HCT116 (cell line): ENCODE measurements around the gene PAX6. TPM values are rescaled to one million over a fixed set of nuclear protein-coding genes. Genes with fewer than 3 reads are reported as not detected.
"Not testable (repeated sequence)": the region's sequence is repeated elsewhere in the genome, so short reads cannot be mapped to it uniquely, and the experiment has no call there.

Source experiments
- ATAC-seq: fragments of 200-7000 bp; cut with Tn5 transposase; 2 replicates; pipeline ENCODE4 v1.9.1; 2020; ENCODE audit warnings: mild to moderate bottlenecking, moderate library complexity
- BruUV-seq: library from RNA; stranded (reverse); fragments of 400-500 nt; replicated peaks from 2 replicates; lab custom pipeline; 2021; lab: Mats Ljungman, UMichigan
- CTCF ChIA-PET: fragments of 300-600 bp; sonication (Branson Sonifier 250); formaldehyde crosslinking; loops from one replicate; lab custom pipeline; 2021; ENCODE audit warnings: antibody characterized with exemption; lab: Charles Lee
- POLR2A ChIA-PET: fragments of 300-600, 350-600 bp; sonication (Branson Sonifier 250); formaldehyde crosslinking; loops from one replicate; lab custom pipeline; 2021; ENCODE audit warnings: antibody characterized with exemption; lab: Charles Lee
- RAD21 ChIA-PET, 2 experiments: fragments of 300-600 bp; sonication (Branson Sonifier 250); formaldehyde crosslinking; loops; one replicate each; lab custom pipeline; 2023; ENCODE audit warnings: low total read pairs in 2 of 2; ENCODE audit not compliant: uncharacterized antibody in 2 of 2, unreplicated experiment in 2 of 2, low non-redundant PET in 1 of 2; lab: Charles Lee
- DNase-seq: peaks from one replicate; pipeline ENCODE4 v3.0.0-alpha.2; 2010; ENCODE audit warnings: low read depth, low spot score
- H2AFZ ChIP-seq: fragments of 200-600 bp; shearing (Covaris generic), sonication (generic); 2 replicates; pipeline ENCODE4 v1.6.1; 2017; ENCODE audit warnings: low read depth, mixed run types, mixed read lengths, antibody characterized with exemption, low read length; ENCODE audit not compliant: poor library complexity, severe bottlenecking
- H3K27ac ChIP-seq: 2 replicates; pipeline ENCODE4 v1.5.1; 2012; ENCODE audit warnings: low read depth, low read length
- H3K27me3 ChIP-seq: fragments of 200-600 bp; sonication (generic); 2 replicates; pipeline ENCODE4 v1.6.1; 2016; ENCODE audit warnings: mixed run types, low read length, mixed read lengths; ENCODE audit not compliant: insufficient read depth
- H3K36me3 ChIP-seq, 2 experiments: fragments of 200-500 bp in 1 of 2; fragments of 200-600 bp in 1 of 2; sonication (Bioruptor generic) in 1 of 2; sonication (generic) in 1 of 2; 2 replicates each; pipeline versions ENCODE4 v1.5.1 to v1.6.1; 2014 to 2016; ENCODE audit warnings: low read length in 2 of 2, inconsistent platforms in 1 of 2, mixed read lengths in 1 of 2, mixed run types in 1 of 2; ENCODE audit not compliant: insufficient read depth in 2 of 2, control insufficient read depth in 1 of 2
- H3K4me1 ChIP-seq, 2 experiments: fragments of 200-600 bp in 1 of 2; sonication (generic) in 1 of 2; 2 replicates each; pipeline versions ENCODE4 v1.5.1 to v1.6.1; 2012 to 2017; ENCODE audit warnings: low read length in 2 of 2, inconsistent platforms in 1 of 2, mild to moderate bottlenecking in 1 of 2, mixed read lengths in 1 of 2, mixed run types in 1 of 2, moderate library complexity in 1 of 2; ENCODE audit not compliant: insufficient read depth in 2 of 2, control insufficient read depth in 1 of 2
- H3K4me2 ChIP-seq: fragments of 200-600 bp; sonication (generic); 2 replicates; pipeline ENCODE4 v1.6.1; 2017; ENCODE audit warnings: mixed run types, low read length, mixed read lengths
- H3K4me3 ChIP-seq, 2 experiments: fragments of 200-600 bp in 1 of 2; sonication (generic) in 1 of 2; replicated peaks in 1 of 2; 2 replicates each; pipeline ENCODE4 v1.5.1; 2011 to 2016; ENCODE audit warnings: low read length in 2 of 2, control low read depth in 1 of 2, low read depth in 1 of 2, mild to moderate bottlenecking in 1 of 2, mixed read lengths in 1 of 2, mixed run types in 1 of 2
- H3K79me2 ChIP-seq: fragments of 200-600 bp; sonication (generic); 2 replicates; pipeline ENCODE4 v1.6.1; 2017; ENCODE audit warnings: mild to moderate bottlenecking, mixed run types, low read length, moderate library complexity, mixed read lengths; ENCODE audit not compliant: insufficient read depth
- H3K9ac ChIP-seq: fragments of 200-600 bp; sonication (generic); 2 replicates; pipeline ENCODE4 v1.6.1; 2016; ENCODE audit warnings: low read length, mixed read lengths
- H3K9me2 ChIP-seq: fragments of 200-600 bp; sonication (generic), shearing (Covaris generic); 2 replicates; pipeline ENCODE4 v1.6.1; 2017; ENCODE audit warnings: mixed run types, mild to moderate bottlenecking, moderate library complexity; ENCODE audit not compliant: insufficient read depth
- H3K9me3 ChIP-seq, 2 experiments: fragments of 200-500 bp in 1 of 2; fragments of 200-600 bp in 1 of 2; sonication (Bioruptor generic) in 1 of 2; sonication (generic) in 1 of 2; 2 replicates each; pipeline ENCODE4 v1.6.1; 2014 to 2017; ENCODE audit warnings: low read length in 2 of 2, mixed read lengths in 2 of 2, inconsistent platforms in 1 of 2, low read depth in 1 of 2, mild to moderate bottlenecking in 1 of 2, mixed run types in 1 of 2, moderate library complexity in 1 of 2; ENCODE audit not compliant: control insufficient read depth in 1 of 2, insufficient read depth in 1 of 2
- H4K20me1 ChIP-seq: fragments of 200-600 bp; sonication (generic), shearing (Covaris generic); 2 replicates; pipeline ENCODE4 v1.6.1; 2017; ENCODE audit warnings: mixed run types, mild to moderate bottlenecking, moderate library complexity; ENCODE audit not compliant: insufficient read depth
- ATF3 ChIP-seq: IDR thresholded peaks from 2 replicates; pipeline ENCODE4 v1.6.1; 2012
- CTCF ChIP-seq, 3 experiments: fragments of 200-600 bp in 1 of 3; sonication (generic) in 1 of 3; IDR thresholded peaks in 2 of 3; conservative IDR thresholded peaks in 1 of 3; 2 replicates each; pipeline ENCODE4 v1.5.1; 2012 to 2017; ENCODE audit warnings: low read depth in 2 of 3, low read length in 2 of 3, antibody characterized with exemption in 1 of 3, borderline replicate concordance in 1 of 3, control low read depth in 1 of 3, mild to moderate bottlenecking in 1 of 3, mixed read lengths in 1 of 3, mixed run types in 1 of 3, moderate library complexity in 1 of 3; ENCODE audit not compliant: insufficient read depth in 1 of 3
- EGR1 ChIP-seq: IDR thresholded peaks from 2 replicates; pipeline ENCODE4 v1.6.1; 2012; ENCODE audit warnings: low read depth
- MAX ChIP-seq: IDR thresholded peaks from 2 replicates; pipeline ENCODE4 v1.6.1; 2012
- POLR2A ChIP-seq: IDR thresholded peaks from 2 replicates; pipeline ENCODE4 v1.7.0; 2011; ENCODE audit warnings: borderline replicate concordance; ENCODE audit not compliant: insufficient read depth, insufficient read length; ENCODE audit errors: extremely low read depth
- REST ChIP-seq: IDR thresholded peaks from 2 replicates; pipeline ENCODE4 v1.6.1; 2012; ENCODE audit warnings: low read depth
- SRF ChIP-seq: IDR thresholded peaks from 2 replicates; pipeline ENCODE4 v1.6.1; 2012; ENCODE audit warnings: low read depth
- TCF7L2 ChIP-seq: IDR thresholded peaks from 2 replicates; pipeline ENCODE4 v1.7.0; 2011; ENCODE audit warnings: borderline replicate concordance, inconsistent platforms; ENCODE audit not compliant: insufficient read depth, insufficient read length; ENCODE audit errors: extremely low read depth
- ZBTB33 ChIP-seq: IDR thresholded peaks from 2 replicates; pipeline ENCODE4 v1.6.1; 2011; ENCODE audit warnings: mild to moderate bottlenecking, low read length, moderate library complexity; ENCODE audit not compliant: insufficient replicate concordance; ENCODE audit errors: extremely low read depth
- ZFX ChIP-seq: fragments of 450-650 bp; IDR thresholded peaks from 2 replicates; pipeline ENCODE4 v1.6.1; 2017
- intact Hi-C: fragments of 100-400 bp; cut with micrococcal nuclease; formaldehyde crosslinking; loops from 2 replicates; pipeline ENCODE4 v1.10.0; 2022
- total RNA-seq: library from RNA; stranded (reverse); gene quantifications from one replicate; pipeline ENCODE4 v1.2.1, GENCODE V29; 2021; ENCODE audit not compliant: unreplicated experiment

Gene PAX6
- total RNA-seq, 1 experiment from 2014 or later = 5.3 TPM

GRCh38 chr11:31747581-31747980 is 63.5 kb downstream of the PAX6 start:
- H3K4me3 ChIP-seq = no peak overlapping the region
- no peaks in the 10 kb centered on the region for H3K79me2 ChIP-seq
- ATAC-seq (no peak), DNase-seq (no peak)
- RAD21 ChIA-PET = no interaction called here
- POLR2A ChIA-PET = no interaction called here
- H3K9me3 ChIP-seq = no peaks in the 10 kb centered on the region
- H3K4me1 ChIP-seq = no peaks in the 10 kb centered on the region
- H3K36me3 ChIP-seq = no peaks in the 10 kb centered on the region
- no peak overlapping the region for H3K27ac ChIP-seq
- no peak overlapping the region for H2AFZ ChIP-seq
- H3K9ac ChIP-seq = no peak overlapping the region
- intact Hi-C loops = no loop called here
- CTCF ChIA-PET = no interaction called here
- TF ChIP-seq REST (no peak), ATF3 (no peak), ZFX (no peak), SRF (no peak), MAX (no peak), CTCF (IDR thresholded peaks at IDR 0.05 in 2 of 3, conservative IDR thresholded peaks at IDR 0.05 in 1 of 3; ENCODE audit: borderline replicate concordance in 1 of 3, insufficient read depth in 1 of 3, low read depth in 2 of 3, low read length in 2 of 3) (no peak), ZBTB33 (no peak), POLR2A (no peak), EGR1 (no peak), TCF7L2 (no peak)
- no peaks in the 10 kb centered on the region for H3K9me2 ChIP-seq
- no TSS peak for BruUV-seq
- no peaks in the 10 kb centered on the region for H3K27me3 ChIP-seq
- H3K4me2 ChIP-seq = no peak overlapping the region
- no peaks in the 10 kb centered on the region for H4K20me1 ChIP-seq

- H3K9ac ChIP-seq, RAD21 ChIA-PET, H2AFZ ChIP-seq, H3K36me3 ChIP-seq, H3K9me2 ChIP-seq, BruUV-seq, DNase-seq, H3K27ac ChIP-seq, H3K27me3 ChIP-seq, CTCF ChIA-PET, H3K9me3 ChIP-seq, intact Hi-C loops, H3K4me1 ChIP-seq, H3K4me2 ChIP-seq, ATAC-seq, H3K79me2 ChIP-seq, POLR2A ChIA-PET, H4K20me1 ChIP-seq, H3K4me3 ChIP-seq: not testable (repeated sequence)
Observed at GRCh38 chr11:31740731-31741368, 70.3 kb downstream of the PAX6 start.
